ENCODE measurements around the gene MORN1.
"Not testable (repeated sequence)": the region's sequence is repeated elsewhere in the genome, so short reads cannot be mapped to it uniquely, and the experiment has no call there.

Gene MORN1

DNA sequence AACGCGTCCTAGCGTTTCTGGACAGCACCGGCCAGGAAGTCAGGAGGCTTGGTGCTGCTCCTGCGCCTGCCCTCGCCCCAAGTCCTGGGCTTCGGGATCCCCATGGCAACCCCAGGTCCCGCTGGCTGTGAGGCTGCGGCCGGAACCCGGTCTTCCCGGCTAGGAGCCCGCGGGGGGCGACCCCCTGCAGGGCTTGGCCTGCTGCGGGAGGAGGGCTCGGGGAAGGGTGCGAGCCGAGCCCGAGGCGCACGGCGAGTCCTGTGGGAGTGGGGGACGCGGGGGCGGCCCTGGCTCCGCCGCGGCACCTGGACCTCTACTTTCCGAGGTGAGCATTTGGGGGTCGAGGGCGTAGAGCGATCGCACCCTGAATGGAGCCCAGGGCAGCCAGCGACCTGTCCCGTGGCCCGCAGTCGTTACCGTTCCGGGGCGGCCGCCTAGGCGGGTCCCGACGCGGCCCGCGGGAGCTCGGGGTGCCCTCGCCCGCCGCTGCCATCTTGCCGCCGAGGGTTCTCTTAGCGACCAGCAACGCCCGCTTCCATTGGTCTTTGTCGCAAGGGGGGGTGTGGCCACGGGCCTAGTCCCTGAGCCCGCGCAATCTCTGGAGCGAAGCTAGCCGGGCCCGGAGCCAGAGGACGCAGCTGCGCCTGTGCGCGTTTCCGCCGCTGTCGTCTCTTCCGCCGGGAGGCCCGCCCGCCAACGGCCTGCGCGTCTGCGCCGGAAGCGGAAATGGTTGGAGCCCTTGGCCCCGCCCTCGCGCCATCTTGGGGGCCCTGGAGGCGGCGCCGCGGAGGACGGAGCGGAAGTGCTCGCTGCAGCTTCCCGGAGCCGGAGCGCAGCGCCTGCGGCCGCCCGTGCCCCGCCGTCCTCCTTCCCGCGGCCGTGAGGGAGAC lies at the start of gene MORN1, which contains the start of gene RER1:
Gene MORN1 (minus strand): TSS at position 514 of the 890 bp plus-strand sequence. CDS start 21 bp downstream, at position 493.
Gene RER1 (plus strand): TSS at position 801 of the 890 bp plus-strand sequence. CDS start 3,950 bp downstream, outside the sequence.
- DNase-seq: peak; percentile 97 to 98

DNA sequence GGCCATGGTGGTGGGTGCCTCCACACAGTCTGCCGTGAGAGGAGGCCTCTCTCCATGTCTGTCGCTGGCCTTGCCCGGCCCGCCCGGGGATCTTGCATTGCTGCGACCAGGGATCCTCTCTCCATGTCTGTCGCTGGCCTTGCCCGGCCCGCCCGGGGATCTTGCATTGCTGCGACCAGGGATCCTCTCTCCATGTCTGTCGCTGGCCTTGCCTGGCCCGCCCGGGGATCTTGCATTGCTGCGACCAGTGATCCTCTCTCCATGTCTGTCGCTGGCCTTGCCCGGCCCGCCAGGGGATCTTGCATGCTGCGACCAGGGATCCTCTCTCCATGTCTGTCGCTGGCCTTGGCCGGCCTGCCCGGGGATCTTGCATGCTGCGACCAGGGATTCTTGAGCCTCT lies 49.0 kb upstream of the MORN1 start:
- DNase-seq: not testable (repeated sequence)

DNA sequence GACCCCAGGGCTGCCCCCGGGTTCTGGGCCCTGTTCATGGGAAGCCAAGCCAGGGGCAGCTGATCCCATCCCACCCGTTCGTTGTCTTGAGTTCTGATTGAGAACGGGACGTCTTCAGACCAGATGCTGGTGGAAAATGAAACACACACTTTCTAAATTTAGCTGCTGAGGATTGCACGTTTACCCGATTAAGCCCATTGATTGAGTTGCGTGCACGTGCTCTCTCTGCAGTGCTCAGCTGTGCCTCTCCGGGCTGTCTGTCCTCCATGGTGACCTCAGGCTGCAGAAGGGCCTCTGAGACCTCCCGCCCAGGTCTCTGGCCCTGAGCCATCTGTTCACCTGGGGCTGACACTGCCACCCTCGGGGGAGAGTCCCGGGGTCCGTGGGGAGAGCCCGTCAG lies 48.0 kb upstream of the MORN1 start:
- no peak for DNase-seq

DNA sequence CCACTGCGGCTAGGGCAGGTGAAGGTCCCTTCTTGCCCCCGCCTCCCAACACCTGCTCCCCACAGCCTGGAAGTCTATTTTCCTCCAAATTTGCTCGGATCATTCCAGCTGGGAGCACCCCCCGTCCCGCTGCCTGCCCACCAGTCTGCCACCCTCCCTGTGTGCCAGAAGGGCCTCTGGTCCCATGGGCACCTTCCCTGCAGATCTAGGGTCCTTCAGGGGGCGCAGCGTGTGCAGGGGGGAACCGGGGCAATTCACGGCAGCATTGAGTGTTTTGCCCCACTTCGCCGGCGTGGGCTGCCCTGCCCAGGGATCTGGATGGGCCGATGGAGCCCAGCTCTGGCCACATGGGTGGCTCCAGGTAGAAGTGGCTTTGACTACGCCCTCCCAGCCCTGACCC lies 47.3 kb upstream of the MORN1 start:
- no peak for DNase-seq

DNA sequence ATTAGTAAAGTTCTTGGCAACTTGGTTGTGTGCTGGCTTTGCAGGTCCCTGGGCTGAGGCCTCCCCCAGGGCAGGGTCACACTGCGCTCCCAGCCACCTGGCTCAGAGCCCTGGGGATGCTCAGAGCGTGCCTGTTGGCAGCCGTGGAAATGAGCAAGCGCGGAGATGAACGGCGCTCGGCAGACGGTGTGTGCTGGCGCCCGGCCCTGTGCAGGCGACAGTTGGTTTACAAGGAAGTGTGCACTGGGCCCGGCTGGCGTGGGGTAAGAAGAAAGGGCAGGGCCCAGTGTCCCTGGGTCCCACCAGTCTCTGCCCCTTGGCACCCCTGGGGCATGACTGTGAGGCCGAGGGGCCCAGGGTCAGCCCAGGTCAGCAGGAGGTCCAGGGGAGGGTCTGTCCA lies 46.7 kb upstream of the MORN1 start:
- DNase-seq: no peak

- no peak for DNase-seq
Observed at GRCh38 chr1:2437617-2438016, 46.3 kb upstream of the MORN1 start.

DNA sequence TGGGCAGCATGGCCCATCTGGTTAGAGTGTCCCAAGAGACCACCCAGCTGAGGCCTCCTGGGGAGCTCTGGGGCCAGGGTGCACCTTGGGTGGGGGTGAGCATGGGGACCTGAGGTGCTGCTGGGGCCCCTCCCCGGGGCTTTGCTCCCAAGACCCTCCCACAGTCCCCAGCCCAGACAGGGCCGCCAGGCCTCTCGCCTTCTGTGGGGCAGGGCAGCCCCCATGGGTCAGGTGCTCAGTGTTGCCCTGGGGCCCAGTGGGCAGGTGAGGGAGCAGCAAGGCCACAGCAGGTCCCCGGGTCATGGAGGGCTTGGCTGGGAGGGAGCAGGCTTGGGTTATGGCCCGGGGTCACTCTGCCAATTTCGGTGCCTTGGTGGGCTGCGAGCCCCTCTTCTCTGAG lies 45.5 kb upstream of the MORN1 start:
- DNase-seq: no peak

DNA sequence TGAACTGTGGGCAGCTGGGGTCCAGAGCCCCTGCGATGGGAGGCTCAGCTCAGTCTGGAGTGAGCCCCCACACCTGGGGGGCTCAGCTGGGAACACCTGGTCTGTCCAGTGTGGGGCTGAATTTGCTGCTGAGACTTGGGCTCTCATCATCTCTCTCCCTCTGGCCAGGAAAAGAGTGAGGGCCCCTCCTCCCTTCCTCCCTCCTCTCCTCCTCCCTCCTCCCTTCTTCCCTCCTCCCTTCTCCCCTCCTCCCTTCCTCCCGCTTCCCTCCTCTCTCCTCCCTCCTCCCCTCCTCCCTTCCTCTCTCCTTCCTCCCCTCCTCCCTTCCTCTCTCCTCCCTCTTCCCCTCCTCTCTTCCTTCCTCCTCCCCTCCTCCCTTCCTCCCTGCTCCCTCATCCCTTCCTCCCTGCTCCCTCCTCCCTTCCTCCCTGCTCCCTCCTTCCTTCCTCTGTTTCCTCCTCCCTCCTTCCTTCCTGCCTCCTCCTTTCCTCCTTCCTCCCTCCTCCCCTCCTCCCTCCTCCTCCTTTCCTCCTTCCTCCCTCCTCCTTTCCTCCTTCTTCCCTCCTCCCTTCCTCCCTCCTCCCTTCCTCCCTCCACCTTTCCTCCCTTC lies 44.5 kb upstream of the MORN1 start:
- no peak for DNase-seq

DNA sequence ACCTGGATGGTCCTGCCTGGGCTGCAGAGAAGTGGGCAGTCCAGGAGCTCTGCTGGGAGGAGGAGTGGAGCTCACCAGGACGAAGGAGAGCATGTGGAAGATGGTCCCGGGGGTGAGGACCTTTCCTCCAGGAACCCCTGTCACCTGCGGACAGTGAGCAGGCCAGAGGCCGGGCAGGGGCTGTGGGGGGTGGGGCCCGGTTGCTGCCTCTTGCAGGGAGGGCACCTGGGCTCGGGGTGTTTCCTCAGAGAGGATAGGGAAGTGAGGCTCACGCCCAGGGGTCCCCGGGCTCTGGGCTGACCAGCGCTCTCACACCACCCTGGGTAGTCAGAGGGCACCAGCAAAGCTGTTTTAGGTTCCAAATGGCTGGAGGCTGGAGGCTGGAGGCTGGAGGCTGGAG lies 43.7 kb upstream of the MORN1 start:
- DNase-seq: no peak

DNA sequence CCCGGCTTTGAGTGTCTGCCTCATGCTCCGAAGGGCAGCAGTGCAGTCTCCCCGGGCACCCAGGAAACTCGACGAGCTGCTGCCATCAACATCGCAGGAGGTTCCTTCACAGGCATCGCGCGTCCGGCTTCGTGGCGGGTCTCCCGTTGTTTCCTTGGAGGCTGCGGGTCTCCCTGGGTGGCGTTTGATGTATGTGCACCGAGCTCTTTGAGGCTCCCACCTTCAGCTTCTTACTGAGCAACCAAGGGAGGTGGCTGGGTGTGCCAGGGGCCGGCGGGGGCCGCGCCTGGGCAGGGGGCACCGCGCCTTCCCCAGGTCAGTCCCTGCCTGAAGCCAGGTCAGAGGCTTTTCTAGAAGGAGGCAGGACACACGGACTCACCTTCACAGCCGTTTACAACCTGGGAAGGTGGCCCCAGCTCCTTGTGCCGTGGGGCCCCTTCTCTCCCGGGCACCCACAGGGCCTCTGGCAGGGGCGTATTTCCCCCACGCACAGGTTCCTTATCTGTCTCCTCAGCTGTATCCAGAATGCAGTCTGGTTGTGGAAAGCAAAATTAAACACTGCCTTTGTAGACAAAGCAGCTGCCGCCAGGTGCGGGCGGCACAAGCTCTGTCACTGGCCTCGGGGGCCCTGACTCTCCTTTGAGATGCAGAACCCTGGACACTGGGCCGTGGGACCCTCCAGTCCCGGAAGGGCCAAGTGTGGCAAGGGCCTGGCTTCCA lies 42.7 kb upstream of the MORN1 start:
- no peak for DNase-seq

- no peak for DNase-seq
Observed at GRCh38 chr1:2433196-2433595, 41.8 kb upstream of the MORN1 start.

- DNase-seq: no peak
Observed at GRCh38 chr1:2432441-2432844, 41.1 kb upstream of the MORN1 start.

DNA sequence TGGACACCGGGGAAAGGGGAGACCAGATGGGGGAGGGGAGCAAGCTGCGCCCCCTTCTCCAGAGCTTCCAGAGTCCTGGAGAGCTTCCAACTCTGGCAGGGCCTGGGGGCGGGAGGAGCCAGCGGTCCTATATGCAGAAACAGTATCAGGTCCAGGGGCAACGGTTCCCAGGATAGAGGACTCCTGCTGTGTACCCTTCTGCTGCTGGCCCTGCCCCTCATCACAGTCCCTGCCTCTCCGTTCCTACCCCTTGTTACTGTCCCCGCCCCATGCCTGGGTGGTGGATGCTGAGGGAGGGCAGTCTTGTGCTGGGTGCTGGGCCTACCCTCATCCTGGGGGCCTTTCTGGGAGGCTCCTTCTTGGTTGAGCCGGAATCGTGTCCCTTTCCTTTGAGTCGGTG lies 40.2 kb upstream of the MORN1 start:
- no peak for DNase-seq

- no peak for DNase-seq
Observed at GRCh38 chr1:2431103-2431502, 39.7 kb upstream of the MORN1 start.

DNA sequence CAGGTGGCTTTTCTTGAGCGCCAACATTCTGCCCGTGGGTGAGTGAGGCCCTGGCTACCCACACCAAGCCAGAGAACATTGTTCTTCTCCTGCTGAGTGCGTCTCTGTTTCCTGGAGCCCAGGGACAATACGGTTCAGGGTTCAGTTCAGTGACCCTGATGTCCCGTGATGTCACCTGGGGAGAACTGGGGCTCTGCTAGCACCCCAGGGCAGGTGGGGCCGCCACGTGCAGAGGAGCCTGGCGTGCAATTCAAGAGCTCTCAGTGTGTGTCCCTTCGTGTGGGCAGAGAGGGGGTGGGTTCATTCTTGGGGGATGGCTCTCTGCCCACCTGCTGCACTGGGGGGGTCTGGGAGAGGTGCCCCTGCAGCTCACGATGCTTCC lies 39.2 kb upstream of the MORN1 start:
- no peak for DNase-seq

DNA sequence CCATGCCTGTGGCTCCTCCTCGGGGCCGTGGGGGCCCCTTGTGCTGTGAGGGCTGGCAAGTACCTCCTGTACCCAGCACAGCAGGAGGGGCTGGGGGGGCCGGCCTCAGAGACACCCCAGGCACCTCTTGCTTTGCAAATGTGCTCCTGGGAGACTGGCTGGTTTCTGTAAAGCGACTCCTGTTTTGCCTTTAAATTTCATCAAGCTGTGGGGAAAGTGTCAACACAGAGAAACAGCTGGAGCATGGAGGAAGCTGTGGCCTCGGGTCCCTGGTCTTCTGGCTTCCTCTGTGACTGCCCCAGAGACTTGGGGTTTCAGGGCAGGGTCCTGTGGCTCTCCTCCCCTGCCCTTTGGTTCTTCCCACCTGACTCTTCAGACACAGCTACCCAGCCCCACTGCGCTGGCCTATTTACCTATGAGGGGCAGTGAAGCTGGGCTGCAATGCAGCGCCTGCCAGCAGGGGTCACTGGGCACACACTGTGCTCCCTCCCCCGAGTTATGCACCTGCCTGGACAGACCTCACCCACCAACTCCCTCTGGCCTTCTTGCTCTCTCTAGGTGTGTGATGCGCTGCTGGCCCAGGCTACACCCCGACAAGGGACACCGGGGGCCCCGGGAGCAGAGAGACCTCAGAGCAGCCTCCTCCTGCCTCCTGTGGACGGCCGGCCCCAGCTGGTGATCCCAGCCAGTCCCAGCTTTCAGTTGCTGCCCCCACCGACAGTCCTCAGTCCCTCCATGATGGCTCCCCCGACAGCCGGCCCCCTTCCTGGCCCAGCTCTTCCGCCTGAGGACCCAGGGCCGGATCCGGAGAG lies 38.6 kb upstream of the MORN1 start:
- DNase-seq: no peak

GRCh38 chr1:2428490-2428889 lies 37.1 kb upstream of the MORN1 start:
- DNase-seq: no peak

DNA sequence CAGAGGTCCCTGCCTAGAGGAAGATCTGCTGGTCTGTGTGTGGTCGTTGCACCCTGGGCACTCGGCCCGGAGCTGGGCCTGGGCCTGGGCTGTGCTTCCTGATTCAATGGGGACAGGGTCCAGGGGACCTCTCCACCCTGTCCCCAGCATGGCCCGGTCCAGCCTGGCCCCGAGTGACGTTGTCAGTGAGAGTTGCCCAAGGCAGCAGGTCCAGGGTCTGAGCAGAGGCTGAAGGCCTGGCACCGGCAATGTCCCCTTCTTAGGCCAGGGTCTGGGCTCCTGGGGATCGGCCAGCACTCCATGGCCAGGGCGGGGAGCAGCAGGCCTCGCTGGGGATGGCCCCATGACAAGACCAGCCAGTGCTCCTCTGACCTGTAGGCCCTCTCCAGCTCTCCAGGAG lies 36.6 kb upstream of the MORN1 start:
- no peak for DNase-seq

DNA sequence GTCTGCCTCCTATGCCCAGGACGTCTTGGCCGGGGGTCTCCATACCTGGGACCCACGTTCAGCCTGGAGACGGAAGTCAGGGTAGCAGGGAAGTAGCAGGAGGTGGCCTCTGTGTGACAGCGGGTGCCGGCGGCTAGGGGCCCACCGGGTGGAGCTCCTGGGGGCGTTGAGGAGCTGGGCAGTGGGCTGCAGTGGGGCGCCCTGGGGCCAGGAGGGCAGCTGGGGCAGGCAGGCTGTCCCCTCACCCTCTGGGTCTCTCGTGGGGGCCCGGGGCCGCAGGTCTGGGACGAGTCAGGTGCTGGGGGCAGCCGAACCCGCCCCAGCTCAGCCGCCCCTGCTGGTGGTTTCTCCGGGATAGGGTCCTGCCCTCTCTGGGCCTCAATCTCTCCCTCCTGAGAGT lies 35.7 kb upstream of the MORN1 start:
- DNase-seq: no peak

GRCh38 chr1:2426540-2426939 lies 35.2 kb upstream of the MORN1 start:
- DNase-seq: no peak

GRCh38 chr1:2425892-2426291 lies 34.5 kb upstream of the MORN1 start:
- no peak for DNase-seq

DNA sequence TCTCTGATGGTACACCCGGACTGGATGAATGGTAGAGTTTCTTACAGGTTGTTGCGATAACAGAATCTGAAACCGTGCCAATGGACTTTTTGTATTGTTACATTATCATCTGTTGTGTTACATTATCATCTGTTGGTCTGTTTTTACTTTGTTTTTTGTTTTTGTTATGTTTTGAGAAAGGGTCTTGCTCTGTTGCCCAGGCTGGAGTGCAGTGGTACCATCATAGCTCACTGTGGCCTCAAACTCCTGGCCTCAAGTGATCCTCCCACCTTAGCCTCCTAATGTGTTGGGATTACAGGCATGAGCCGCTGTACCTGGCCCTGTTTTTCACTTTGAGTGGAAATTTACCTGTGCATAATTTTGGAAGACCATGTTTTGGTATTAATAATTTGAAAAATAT lies 31.2 kb upstream of the MORN1 start:
- no peak for DNase-seq

- no peak for DNase-seq
Observed at GRCh38 chr1:2419416-2419815, 28.1 kb upstream of the MORN1 start.

Data from Kasumi-1 (cell line).